K562 (cell line): ENCODE results near the gene GFI1B. TPM values are rescaled to one million over a fixed set of nuclear protein-coding genes. Genes with fewer than 3 reads are reported as not detected.

Source experiments
- DACH1 ChIP-seq: fragments of 450-650 bp; IDR thresholded peaks from 2 replicates; pipeline ENCODE4 v1.6.1; 2018; ENCODE audit not compliant: partially characterized antibody
- ELK3 ChIP-seq: fragments of 450-650 bp; formaldehyde crosslinking; IDR thresholded peaks from 2 replicates; pipeline ENCODE4 v1.4.0; 2020; ENCODE audit warnings: mild to moderate bottlenecking
- JUNB ChIP-seq: fragments of 450-650 bp; formaldehyde crosslinking; conservative IDR thresholded peaks from 2 replicates; pipeline ENCODE4 v1.4.0; 2020; ENCODE audit warnings: mild to moderate bottlenecking
- NFE2L1 ChIP-seq: fragments of 450-650 bp; IDR thresholded peaks from 2 replicates; pipeline ENCODE4 v1.6.1; 2016; ENCODE audit warnings: missing genetic modification characterization, low read depth, mild to moderate bottlenecking, missing compliant biosample characterization, moderate library complexity, borderline replicate concordance
- OTX1 ChIP-seq: fragments of 450-650 bp; formaldehyde crosslinking; IDR thresholded peaks from 2 replicates; pipeline ENCODE4 v1.4.0; 2022; ENCODE audit warnings: mild to moderate bottlenecking
- RBBP5 ChIP-seq: fragments of 200-600 bp; sonication (generic); IDR thresholded peaks from 2 replicates; pipeline ENCODE4 v1.6.1; 2012; ENCODE audit warnings: borderline replicate concordance, mild to moderate bottlenecking, low read length, control low read depth, inconsistent platforms; ENCODE audit not compliant: insufficient read depth, poor library complexity, severe bottlenecking
- RBM25 ChIP-seq: fragments of 200-400 bp; formaldehyde crosslinking; IDR thresholded peaks from 2 replicates; pipeline ENCODE4 v1.6.1; 2018; ENCODE audit warnings: low read length, low read depth, moderate library complexity; ENCODE audit not compliant: severe bottlenecking
- TAF7 ChIP-seq: fragments of 450-650 bp; IDR thresholded peaks from 2 replicates; pipeline ENCODE4 v1.6.1; 2016; ENCODE audit warnings: missing genetic modification characterization, missing compliant biosample characterization
- XRCC3 ChIP-seq: fragments of 450-650 bp; IDR thresholded peaks from 2 replicates; pipeline ENCODE4 v1.6.1; 2017; ENCODE audit warnings: mild to moderate bottlenecking, moderate library complexity
- ZBTB11 ChIP-seq, 3 experiments: fragments of 200-800 bp in 1 of 3; fragments of 250-450 bp in 1 of 3; fragments of 450-650 bp in 1 of 3; sonication (Bioruptor Pico) in 1 of 3; sonication (Bioruptor generic) in 1 of 3; formaldehyde crosslinking in 1 of 3; IDR thresholded peaks; 2 replicates each; pipeline versions ENCODE4 v1.6.1 to v1.8.0; 2016 to 2022; ENCODE audit warnings: mild to moderate bottlenecking in 2 of 3, missing genetic modification characterization in 2 of 3, missing compliant biosample characterization in 1 of 3, moderate library complexity in 1 of 3
- ZBTB12 ChIP-seq: fragments of 250-450 bp; sonication (Bioruptor Pico); IDR thresholded peaks from 2 replicates; pipeline ENCODE4 v1.4.0; 2020
- ZSCAN29 ChIP-seq: fragments of 450-650 bp; IDR thresholded peaks from 2 replicates; pipeline ENCODE4 v1.6.1; 2017
- polyA plus RNA-seq, 8 experiments: library from polyadenylated mRNA; depleted of rRNA in 4 of 8; stranded (reverse) in 5 of 8; unstranded in 3 of 8; fragments of >200 nt; fragmentation: Nextera tagmentation in 2 of 8; fragmentation: Illumina TruSeq in 1 of 8; extraction: Ambion mirVana in 2 of 8; extraction: Trizol in 1 of 8; gene quantifications; 2 replicates each; pipeline versions ENCODE4 v1.2.1 to v1.2.3, GENCODE V29; 2011 to 2014; ENCODE audit warnings: inconsistent platforms in 1 of 8, missing spikeins in 1 of 8
- total RNA-seq, 7 experiments: library from RNA; depleted of rRNA in 6 of 7; stranded (reverse); fragments of >200 nt in 6 of 7; fragmentation: Illumina TruSeq in 2 of 7; extraction: Trizol in 2 of 7; gene quantifications; 2 replicates each; pipeline versions ENCODE4 v1.2.1 to v1.2.3, GENCODE V29; 2011 to 2021; ENCODE audit warnings: low replicate concordance in 1 of 7
- TF ChIP-seq, protein P1 (sequence below): fragments of 250-450 bp; sonication (Bioruptor Pico); IDR thresholded peaks from 2 replicates; pipeline ENCODE4 v1.8.0; 2021; ENCODE audit warnings: mild to moderate bottlenecking, moderate library complexity
- TF ChIP-seq, protein P2 (sequence below): fragments of 200-800 bp; sonication (Bioruptor generic); IDR thresholded peaks from 2 replicates; pipeline ENCODE4 v1.6.1; 2017; ENCODE audit warnings: missing genetic modification characterization, missing compliant biosample characterization

GFI1B gene
- total and polyA plus RNA-seq, 9 of the 15 experiments (the other 6 are each of a cell fraction or from before 2014, with no cell fraction given) = 8.0 to 75.7 (median 34.5) TPM

DNA sequence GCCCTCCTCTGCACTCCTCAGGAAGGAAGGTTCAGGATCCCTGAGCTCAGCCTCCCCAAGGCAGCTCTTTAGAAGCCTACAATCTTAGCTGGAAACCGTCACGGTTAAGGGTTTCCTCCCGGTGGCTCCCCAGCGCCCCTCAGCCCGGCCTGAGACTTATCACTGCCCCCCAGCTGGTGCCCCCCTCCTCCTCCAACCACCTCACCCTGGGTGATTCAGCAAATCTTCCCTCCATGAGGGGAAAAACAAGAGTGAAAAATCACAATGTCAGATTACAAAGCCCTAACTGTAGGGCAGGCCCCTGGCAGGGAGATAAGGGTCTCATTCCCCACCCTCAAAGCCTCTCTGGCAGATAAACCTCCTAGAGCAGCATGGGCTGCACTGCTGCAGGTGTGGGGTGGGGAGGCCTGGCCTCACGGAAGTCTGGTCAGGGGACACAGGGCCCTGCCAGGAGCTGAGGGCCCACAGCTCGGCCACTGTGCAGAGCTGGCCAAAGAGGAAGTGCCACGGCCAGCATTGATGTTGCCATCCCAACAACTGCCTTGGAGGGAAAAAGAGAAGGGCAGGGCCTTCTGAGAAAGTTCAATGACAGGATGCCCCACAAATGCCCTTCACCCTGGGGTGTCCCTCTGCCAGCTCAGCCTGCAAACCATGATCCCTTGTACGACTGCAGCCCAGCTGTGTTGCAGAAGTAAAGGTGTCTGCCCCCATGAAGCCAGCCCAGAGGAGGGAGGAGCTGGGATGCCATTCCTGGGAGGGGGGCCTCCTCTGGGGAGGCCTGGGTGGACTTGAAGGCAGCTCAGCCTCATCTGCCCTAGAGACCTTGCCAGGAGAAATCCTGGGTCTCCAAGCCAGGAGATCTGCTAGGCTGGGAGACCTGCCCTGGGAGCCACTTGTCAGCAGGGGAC is 25.9 kb downstream of the GFI1B start (continued):
- TF ChIP-seq ZBTB11 (CRISPR knock-in tag; IDR thresholded peaks at IDR 0.05) = peak in 1 of 3 experiments; percentile 86; a peak in 2 of 6 replicates
- TF ChIP-seq ZSCAN29 = no peak
- TF ChIP-seq, protein P1, sequence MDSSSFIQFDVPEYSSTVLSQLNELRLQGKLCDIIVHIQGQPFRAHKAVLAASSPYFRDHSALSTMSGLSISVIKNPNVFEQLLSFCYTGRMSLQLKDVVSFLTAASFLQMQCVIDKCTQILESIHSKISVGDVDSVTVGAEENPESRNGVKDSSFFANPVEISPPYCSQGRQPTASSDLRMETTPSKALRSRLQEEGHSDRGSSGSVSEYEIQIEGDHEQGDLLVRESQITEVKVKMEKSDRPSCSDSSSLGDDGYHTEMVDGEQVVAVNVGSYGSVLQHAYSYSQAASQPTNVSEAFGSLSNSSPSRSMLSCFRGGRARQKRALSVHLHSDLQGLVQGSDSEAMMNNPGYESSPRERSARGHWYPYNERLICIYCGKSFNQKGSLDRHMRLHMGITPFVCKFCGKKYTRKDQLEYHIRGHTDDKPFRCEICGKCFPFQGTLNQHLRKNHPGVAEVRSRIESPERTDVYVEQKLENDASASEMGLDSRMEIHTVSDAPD (CRISPR knock-in tag) = 0 out of 2 replicates have a peak, but pooled peaks have one; percentile 42
- TF ChIP-seq ZBTB12 (CRISPR knock-in tag) = peak; percentile 57; the same call in 1 of the 2 replicates
- TF ChIP-seq RBBP5 = no peak
- TF ChIP-seq JUNB (CRISPR knock-in tag) = 0 out of 2 replicates have a peak, but pooled peaks have one; percentile 23
- TF ChIP-seq TAF7 (tag) = no peak
- TF ChIP-seq XRCC3 = no peak
- no peak for TF ChIP-seq ELK3 (CRISPR knock-in tag)
- TF ChIP-seq, protein P2, sequence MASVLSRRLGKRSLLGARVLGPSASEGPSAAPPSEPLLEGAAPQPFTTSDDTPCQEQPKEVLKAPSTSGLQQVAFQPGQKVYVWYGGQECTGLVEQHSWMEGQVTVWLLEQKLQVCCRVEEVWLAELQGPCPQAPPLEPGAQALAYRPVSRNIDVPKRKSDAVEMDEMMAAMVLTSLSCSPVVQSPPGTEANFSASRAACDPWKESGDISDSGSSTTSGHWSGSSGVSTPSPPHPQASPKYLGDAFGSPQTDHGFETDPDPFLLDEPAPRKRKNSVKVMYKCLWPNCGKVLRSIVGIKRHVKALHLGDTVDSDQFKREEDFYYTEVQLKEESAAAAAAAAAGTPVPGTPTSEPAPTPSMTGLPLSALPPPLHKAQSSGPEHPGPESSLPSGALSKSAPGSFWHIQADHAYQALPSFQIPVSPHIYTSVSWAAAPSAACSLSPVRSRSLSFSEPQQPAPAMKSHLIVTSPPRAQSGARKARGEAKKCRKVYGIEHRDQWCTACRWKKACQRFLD (CRISPR knock-in tag) = peak; percentile 95
- TF ChIP-seq OTX1 (CRISPR knock-in tag) = peak; percentile 50; the same call in 1 of the 2 replicates
- peak; percentile 84 for TF ChIP-seq NFE2L1 (tag)
- no peak for TF ChIP-seq RBM25
- peak; percentile 93 for TF ChIP-seq DACH1
